Measurements from ENCODE around the gene PPM1H.

PPM1H gene

DNA sequence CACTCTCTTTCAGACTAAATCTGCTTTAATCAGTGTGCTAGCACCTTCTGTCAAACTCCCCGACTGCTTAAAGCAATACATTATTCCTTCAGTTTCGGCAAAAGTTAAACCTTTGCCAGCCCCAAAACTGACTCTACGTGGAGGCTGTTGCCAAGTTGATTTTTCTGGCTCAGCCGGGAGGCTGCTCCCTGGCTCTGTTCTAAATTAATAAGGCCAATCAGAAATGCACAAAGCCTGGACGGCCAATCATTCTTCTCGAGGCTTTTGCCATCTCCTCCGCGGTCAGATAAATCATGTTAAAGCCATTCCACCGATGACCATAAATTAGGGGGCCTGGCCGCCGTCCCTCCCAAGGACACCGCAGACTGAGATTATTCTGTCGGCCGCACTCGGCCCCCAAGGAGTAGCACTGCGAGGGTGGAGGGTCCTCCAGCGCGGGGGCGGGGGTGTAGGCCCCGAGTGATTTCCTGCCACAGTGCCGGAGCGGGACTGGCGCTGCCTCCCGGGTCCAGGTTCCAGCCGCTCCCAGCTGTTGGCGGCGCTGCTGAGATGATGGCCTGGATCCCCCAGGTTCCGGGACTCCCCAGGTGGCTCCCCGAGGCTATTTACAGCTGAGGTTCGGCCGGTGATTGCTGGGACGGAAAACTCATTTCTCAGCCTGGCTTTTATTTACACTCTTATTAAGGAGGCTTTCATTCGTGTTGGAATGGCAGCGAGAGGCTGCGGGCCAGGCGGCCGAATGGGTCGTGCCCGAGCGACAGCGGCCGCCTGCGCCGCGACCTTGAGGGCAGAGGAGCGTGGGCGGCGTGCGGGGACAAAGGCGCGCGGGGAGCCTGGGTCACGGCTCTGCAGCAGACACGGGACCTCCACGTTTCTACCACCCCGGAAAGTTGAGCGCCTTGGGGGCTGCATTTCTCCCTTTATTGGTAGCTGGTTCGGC is 303.2 kb downstream of the PPM1H start:
- DNase-seq: peak; percentile 36

DNA sequence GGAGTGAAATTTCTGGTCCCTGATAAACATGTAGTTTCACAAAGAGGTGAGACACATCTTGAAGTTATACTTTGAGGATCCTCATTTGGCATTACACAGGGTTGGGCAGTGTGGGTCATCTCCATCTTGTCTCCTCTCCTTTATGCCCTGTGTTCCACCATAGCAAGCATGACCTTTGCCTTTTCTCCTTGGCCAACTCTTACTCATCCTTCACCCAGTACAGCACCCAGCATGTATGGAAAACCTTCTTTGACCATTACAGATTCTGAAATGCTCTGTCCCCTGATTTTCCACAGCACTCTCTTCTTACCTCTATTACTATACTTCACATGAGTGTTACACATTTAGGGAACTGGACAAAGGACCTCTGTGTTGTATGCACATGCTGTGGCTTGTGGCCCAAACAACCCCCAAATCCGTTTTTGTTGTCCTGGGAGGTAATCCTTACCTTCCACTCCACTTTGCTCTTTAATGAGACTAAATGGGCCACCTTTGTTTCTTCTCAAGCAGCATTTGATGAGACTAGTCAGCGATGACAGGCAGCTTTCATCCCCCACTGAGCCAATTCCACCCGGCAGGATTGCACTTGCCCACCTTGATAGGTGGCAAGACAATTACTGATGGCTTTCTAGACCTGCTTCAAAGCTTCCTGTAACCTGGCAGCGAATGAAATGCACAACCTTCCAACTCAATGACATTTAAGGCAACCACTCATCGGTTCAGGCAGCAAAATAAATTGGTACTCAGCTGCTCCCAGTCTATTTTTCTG is 304.8 kb downstream of the PPM1H start:
- DNase-seq: no peak

DNA sequence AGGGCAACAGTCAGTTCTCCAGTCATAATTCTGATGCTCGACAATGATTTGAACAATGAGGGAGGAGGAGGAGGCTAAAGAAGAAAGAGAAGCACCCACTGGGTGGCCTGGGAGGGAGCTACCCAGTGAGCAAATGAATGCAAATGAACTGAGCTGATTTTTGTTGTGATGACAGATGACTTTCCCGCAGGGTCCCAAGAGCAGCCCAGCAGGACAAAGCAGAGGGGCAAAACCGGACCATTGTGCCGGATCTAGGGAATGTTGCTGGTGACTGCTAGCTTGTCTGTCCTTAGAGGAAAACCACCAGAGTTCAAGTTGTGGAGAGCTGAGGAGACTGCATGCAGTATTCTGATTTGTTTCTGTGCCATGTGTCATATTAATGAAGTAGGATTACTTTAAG is 305.5 kb downstream of the PPM1H start:
- no peak for DNase-seq

DNA sequence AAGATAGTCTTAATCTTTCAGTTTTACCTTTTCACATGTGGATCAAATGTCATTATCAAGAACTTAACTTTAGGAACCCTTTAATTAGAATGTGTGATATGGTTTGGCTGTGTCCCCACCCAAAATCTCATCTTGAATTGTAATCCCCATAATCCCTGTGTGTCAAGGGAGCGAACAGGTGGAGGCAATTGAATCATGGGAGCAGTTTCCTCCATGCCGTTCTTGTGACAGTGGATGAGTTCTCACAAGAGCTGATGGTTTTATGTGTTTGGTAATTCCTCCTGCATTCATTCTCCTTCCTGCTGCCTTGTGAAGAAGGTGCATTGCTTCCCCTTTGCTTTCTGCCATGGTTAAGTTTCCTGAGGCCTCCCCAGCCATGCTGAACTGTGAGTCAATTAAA is 307.8 kb downstream of the PPM1H start:
- DNase-seq: no peak

DNA sequence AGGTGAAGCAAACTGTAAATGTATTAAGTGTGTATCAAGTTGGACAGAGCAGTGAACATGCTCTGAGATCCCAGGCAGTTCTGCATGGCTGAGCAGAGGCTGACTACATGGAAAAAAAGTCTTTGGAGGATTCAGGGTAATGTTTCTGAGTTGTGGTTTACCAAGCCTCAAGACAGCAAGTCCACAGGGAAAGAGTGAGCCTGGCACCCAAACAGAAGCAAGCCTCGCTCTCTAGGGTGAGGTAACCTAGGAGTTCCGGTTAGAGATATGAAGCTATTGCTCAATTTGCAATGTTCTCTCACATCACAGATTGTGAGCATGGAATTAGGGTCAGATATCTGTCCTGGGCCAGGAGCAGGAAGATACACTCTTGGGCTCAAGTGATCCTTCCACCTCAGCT is 309.7 kb downstream of the PPM1H start:
- DNase-seq: no peak

DNA sequence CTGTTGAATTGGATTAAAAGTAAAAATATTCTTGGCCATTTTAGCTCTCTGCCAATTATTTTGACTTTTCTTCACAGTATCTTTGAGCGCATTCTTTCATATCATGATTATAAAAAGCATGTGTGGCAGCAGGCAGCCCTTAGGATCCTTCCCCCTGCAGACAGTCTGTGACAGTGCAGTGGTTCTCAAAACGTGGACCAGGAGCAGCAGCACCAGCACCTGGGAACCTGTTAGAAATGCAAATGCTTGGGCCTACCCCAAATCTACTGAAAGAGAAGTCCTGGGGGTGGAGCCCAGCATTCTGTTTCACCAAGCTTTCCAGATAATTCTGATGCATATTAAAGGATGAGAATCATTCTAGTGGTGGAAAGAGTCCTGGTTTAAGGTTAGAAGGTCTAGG is 312.8 kb downstream of the PPM1H start:
- DNase-seq: no peak

DNA sequence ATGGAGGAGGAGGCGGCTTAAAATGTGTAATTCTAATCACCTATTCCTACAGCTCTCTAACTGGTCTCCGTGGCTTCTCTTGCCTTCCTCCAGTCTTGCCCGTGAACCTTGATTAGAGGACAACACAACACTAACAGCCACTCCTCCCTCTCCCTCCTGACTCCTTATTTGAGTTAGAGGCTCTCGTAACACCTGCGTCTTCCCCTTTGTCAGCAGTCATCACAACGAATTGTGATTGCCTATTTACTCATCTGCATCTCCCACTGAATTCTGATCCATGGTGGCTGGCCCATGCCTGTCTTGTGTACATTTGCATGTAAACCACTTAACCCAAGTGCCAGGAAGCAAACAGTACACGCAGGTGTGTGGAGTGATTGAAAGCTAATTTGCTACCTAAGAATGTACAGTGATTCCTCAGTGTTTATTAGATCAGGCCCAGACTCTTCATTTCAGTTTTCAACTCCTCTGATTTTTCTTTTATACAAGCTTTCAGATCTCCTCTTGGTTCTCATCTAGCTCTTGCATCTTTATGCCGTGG is 313.8 kb downstream of the PPM1H start:
- no peak for DNase-seq

DNA sequence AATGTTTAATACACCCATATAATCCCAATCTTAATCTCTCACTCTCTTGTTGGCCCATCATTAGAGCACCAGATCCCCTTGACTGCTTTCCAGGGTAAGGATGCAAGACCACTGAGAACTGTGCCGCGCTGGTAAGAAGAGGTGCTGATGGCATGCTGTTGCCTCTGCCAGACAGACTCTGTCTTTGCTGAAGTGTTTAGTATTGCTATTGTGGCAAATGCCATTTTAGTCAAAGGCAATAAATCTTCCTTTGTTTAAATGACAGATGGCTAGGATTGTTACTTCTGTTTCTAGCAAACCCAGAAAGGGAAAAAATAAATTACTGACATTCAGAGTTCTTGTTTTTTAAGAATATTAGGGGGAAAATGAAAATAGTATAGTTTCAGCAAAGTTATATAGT is 316.0 kb downstream of the PPM1H start:
- no peak for DNase-seq

DNA sequence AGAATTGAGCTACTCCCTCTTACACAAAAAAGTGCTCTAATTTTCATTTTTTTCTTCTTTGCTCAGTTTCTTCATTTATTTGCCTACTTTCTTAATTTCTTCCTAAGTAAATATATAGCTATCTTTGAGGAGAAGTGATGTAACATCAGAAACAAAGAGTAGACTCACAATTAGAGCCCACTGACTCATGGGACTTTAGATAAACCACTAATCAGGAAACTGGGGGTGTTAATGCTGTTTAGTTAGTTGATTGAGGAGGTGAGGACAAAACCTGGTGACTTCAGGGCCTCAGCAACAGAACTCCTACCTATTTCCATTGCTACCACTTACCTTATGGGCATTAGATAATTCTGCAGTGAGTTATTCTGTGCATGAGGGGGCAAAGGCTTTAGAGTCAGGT is 316.6 kb downstream of the PPM1H start:
- DNase-seq: no peak

DNA sequence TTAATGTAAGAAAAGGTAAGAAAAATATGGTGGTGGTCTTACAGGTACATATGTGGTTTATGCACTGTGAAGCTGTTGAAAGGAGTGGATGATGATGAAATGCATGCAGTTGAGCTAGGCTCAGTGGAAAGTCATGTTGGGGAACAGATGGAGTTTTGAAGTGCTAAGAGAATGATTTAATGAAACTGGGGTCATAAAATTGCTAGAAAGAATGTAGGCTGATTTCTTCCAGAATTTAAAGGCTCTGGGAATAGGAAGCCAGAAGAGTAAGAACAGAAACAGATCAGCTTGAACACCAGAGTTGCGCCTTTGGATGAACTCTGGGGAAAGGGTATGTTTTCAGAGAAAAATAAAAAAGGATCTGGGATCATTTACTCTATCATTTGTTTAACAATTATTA is 321.9 kb downstream of the PPM1H start:
- DNase-seq: no peak

DNA sequence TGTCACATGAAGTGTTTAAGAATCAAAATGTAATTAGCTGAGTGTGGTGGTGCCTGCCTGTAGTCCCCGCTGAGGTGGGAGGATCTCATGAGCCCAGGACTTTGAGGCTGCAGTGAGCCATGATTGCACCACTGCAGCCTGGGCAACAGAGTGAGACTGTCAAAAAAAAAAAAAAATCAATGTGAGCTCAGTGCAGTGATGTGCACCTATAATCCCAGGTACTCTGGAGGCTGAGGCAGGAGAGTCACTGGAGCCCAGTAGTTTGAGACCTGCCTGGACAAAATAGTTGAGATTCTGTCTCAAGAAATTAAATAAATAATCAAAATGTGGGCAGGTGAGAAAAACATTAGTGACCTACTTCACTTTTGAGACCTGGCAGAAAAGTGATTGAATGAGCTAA is 328.3 kb downstream of the PPM1H start:
- DNase-seq: no peak

DNA sequence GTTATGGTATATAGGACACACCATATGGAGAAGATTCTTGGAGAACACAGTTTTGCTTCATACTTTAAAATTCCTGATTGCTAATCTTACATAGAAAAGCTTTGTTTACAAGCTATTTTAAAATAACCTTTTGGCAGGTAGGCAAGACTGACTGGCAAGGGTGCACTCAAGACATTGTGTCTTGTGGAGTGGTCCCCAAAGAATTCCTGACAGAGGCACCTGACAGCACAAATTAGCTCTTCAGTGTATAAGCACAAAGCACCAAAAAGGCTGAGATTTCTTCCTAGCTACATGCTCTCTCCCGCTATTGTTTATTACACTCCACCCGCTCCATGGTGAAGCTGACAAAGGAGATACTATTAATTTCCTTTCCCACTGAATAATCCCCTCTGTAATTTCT is 329.0 kb downstream of the PPM1H start:
- no peak for DNase-seq

DNA sequence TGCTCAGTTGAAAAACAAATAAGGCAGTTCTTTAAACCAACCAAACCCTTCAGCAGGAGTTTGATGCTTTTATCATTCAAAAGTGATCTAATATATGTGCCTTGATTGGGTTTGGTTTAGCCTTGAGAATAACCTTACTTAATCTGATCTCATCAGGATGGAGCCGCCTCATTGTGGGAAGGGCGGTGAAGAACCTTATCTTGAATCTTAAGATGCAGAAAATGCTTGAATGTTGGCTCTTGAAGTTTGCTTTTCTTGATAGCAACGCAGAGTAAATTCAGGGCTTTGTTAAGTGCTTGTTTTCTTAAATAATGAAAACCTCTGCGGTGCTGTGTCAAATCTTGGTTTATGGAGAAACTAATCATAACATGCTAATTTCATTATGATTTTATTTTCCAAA is 330.1 kb downstream of the PPM1H start:
- peak; percentile 25 for DNase-seq

DNA sequence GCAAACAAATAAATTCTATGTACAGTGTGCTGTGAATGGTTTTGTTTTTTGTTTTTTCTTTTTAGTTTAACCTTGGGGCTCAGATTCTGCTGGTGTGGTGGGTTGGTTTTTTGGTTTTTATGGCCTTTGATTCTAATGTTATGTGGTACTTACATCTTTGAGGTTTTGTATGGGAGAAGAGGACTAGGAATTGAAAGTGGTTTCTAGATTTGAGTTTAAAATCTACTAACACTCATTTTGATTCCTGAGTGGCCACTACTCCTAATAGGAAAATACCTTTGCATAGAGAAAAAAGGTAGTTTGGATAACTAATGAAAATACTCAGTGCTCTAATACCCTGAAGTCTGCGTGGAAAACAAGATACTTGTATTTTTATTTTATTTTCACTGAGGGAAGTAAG is 330.6 kb downstream of the PPM1H start:
- DNase-seq: no peak

DNA sequence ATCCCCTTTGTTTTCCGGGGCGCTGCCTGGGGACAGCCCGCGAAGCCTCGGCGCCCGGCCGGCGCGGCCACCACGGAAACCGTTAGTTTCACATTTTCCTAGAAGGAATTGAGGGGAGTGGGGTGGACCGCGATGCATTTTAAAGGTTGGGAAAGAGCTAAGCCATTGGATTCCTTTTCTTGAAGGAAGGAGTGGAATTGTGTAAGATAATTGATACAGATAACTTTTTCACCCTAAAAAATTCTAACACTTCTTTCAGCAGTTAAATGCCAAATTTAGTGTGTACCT is 331.2 kb downstream of the PPM1H start:
- DNase-seq: no peak

DNA sequence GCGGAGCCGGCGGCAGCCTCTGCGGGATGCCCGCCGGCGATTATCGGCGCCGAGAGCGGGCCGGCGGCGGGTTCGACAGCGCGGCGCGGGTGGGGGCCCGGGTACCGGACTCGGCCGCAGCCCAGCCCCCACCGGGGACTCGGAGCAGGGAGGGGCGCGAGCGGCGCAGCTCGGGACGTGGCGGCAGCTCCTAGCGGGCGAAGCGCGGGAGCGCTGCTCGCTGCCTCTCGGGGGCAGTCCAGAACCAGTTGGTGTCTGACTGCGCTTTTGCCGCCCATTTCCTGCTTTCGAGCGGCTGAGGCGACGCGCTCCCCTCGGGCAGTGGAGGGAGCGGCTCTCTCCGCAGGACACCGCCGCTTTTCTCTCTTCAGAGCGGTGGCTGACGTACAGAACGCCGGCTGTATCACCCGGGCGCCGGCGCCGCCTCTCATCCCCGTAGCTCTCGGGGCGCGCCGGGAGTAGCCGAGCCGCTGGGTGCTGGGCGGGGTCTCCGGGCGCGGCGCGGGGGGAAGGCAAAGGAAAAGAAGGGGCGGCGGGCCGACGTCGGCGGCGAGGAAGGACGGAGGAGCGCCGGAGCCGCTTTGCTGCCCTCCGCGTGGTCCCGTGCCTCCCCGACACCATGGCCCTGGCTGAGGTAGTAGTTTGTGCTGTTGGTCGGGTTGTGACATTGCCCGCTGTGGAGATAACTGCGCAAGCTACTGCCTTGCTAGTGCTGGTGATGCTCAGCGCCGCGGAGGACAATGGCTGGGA is 331.7 kb downstream of the PPM1H start:
- DNase-seq: peak; percentile 82

DNA sequence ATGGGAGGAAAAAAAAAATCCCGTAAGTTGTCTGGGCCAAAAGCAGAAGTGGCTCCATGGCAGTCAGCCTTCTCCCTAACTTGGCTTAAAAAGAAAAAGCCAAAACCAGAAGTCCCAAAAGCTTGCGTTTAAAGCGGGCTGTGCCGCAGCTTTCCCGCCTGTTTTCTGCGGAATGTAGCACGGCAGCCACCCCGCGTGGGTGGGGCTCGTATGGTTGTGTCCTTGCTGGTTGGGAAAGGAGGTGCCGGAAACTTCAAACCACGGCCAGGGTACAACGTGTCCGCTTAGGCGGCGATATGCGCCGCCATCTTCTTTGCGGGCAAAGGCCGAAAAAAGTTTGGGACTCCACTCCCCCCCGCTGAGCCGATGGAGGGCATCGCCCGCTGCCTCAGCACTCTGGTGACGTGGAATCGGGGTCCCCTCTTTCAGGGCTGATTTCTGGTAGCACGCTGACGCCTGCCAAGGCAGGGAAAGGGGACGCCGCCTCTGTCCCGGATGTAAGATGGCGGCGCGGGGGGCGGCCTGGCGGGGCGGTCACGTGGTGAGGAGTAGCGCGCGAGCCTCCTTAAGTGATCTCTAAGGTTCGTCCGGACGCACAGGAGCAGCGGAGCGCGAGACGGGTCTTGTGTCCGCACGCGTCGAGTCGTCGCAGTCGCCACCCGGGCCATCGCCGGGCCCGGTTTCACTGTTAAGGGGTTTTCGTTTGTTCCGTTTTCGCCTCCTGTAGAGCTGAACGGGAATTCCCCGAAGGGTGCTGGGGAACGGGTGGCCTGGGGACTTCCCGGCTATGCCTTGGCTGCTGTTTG is 332.5 kb downstream of the PPM1H start:
- peak; percentile 88 for DNase-seq

DNA sequence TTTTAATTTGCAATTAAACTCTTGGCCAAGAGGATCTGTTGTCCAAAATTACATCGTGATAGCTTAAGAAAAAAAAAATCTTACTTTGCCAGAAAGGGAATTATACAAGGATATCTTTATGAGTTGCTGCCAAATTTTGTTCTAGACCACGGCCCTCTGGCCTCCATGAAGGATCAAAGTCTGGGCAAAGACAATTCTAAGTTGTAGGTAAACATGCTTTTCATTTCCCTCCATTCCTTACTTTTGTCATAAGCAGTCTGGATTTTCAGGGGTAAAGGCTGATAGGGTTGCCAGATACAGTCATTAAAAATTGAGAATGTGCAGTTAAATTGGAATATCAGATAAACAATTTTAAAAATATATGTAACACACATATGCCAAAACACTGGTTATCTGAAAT is 333.2 kb downstream of the PPM1H start:
- DNase-seq: no peak

DNA sequence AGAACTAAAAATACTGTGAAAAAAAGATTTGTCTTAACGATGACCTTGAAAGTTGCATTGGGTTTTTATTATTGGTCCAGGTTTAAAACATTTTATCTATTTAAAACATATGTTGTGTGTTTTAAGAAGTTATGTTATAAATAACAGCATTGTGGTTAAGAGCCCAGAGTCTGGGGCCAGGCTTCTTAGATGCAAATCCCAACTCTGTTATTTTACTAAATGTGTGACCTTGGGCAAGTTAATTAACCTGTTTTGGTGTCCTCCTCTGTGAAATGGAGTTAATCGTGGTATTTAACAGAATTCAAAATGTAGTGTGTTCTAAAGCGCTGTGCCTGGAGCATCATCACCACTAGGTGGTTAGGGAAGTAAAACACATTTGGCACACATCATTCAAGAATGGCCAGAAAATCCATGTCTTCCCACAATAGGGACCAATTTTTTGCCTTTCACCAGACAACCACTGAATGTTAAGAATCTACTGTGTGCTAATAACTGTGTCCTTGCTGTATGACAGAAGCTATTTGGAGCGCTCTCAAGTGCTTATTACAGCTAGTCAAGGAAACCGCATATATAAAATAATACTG is 335.0 kb downstream of the PPM1H start:
- no peak for DNase-seq

DNA sequence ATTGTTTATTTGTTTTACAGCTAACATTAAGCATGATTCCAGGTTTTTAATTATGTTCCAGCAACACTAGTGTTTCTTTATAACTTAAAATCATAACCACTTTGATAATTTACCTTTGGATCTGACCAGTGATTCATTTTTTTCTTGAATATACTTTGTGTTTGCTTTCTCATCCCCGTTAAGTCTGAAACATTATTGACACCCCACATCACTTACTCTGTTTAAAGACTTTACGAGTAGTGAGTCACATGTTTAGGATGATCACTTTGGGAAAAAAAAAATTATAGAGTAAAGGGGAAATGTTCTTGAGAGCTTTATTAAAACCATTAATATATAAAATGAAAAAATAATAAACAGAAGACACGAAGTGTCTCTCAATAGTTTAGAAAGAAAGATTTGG is 336.1 kb downstream of the PPM1H start:
- no peak for DNase-seq

DNA sequence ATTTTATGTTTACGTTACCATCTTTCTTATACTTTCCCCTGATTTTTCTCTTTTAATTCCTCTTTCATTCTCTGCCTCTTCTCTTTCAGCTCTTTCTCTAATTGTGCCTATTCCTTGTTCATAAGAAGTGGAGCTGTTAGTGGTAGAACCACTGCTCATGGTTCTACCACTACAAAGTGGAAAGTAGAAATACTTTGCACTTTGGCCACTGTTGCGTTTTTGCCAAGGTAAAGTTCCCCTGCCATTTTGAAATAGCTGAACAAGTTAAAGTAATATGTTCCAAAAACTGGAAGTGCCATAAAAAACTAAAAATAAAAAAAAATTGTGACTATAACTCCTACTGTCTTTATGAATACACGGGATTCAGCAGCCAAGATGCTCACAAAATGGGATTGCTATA is 337.7 kb downstream of the PPM1H start:
- no peak for DNase-seq
